GM12878 (cell line): ENCODE results near the gene NPHS1. TPM values are rescaled to one million over a fixed set of nuclear protein-coding genes. Genes with fewer than 3 reads are reported as not detected.

Source experiments
- ATAC-seq: fragments of 200-7000 bp; cut with Tn5 transposase; 3 replicates; pipeline ENCODE4 v1.9.1; 2020; ENCODE audit warnings: mild to moderate bottlenecking, moderate library complexity
- BruUV-seq: library from RNA; stranded (reverse); fragments of 400-500 nt; replicated peaks from 2 replicates; lab custom pipeline; 2021; lab: Mats Ljungman, UMichigan
- CTCF ChIA-PET: fragments of 300-600 bp; sonication (Branson Sonifier 250); formaldehyde crosslinking; extraction: SDS; loops from one replicate; lab custom pipeline; 2021; ENCODE audit warnings: inconsistent platforms; lab: Yijun Ruan, JAX
- POLR2A ChIA-PET: fragments of 350-600 bp; formaldehyde crosslinking; extraction: SDS; loops from one replicate; lab custom pipeline; 2021; ENCODE audit warnings: inconsistent platforms; lab: Charles Lee
- RAD21 ChIA-PET: fragments of 300-600 bp; sonication (Branson Sonifier 250); formaldehyde crosslinking; loops from one replicate; lab custom pipeline; 2023; ENCODE audit warnings: antibody characterized with exemption; ENCODE audit not compliant: unreplicated experiment; lab: Charles Lee
- SMC1A ChIA-PET: fragments of 300-600 bp; sonication (Branson Sonifier 250); formaldehyde crosslinking; loops from one replicate; lab custom pipeline; 2023; ENCODE audit not compliant: unreplicated experiment, uncharacterized antibody; lab: Charles Lee
- DNase-seq: peaks from one replicate; pipeline ENCODE4 v3.0.0-alpha.2; 2011; ENCODE audit warnings: low read depth, low spot score
- FAIRE-seq: peaks from 3 replicates; lab custom pipeline; 2011; peaks lifted over from hg19 to GRCh38; lab: Jason Lieb, UNC
- H2AFZ ChIP-seq: 2 replicates; pipeline ENCODE4 v1.6.0; 2011; ENCODE audit warnings: low read depth, low read length, control low read depth; ENCODE audit not compliant: control insufficient read depth
- H3K27ac ChIP-seq: 2 replicates; pipeline ENCODE4 v1.5.1; 2011; ENCODE audit warnings: control low read depth; ENCODE audit not compliant: control insufficient read depth, insufficient read depth
- H3K27me3 ChIP-seq, 2 experiments: replicated peaks in 1 of 2; 2 replicates each; pipeline versions ENCODE4 v1.6.0 to v1.6.1; 2011; ENCODE audit warnings: low read length in 1 of 2; ENCODE audit not compliant: control insufficient read depth in 2 of 2, insufficient read depth in 2 of 2
- H3K36me3 ChIP-seq, 2 experiments: 2 replicates each; pipeline ENCODE4 v1.5.1; 2011; ENCODE audit warnings: low read length in 1 of 2; ENCODE audit not compliant: control insufficient read depth in 2 of 2, insufficient read depth in 2 of 2
- H3K4me1 ChIP-seq: 2 replicates; pipeline ENCODE4 v1.6.1; 2011; ENCODE audit warnings: mild to moderate bottlenecking, low read length, moderate library complexity, mixed read lengths; ENCODE audit not compliant: control insufficient read depth, insufficient read depth
- H3K4me2 ChIP-seq: 2 replicates; pipeline ENCODE4 v1.6.0; 2011; ENCODE audit warnings: control low read depth; ENCODE audit not compliant: control insufficient read depth, insufficient read depth
- H3K4me3 ChIP-seq: fragments of 200-600 bp; sonication (generic); 2 replicates; pipeline ENCODE4 v1.5.1; 2016
- H3K79me2 ChIP-seq: 2 replicates; pipeline ENCODE4 v1.6.0; 2011; ENCODE audit warnings: low read length; ENCODE audit not compliant: control insufficient read depth, insufficient read depth
- H3K9ac ChIP-seq: 2 replicates; pipeline ENCODE4 v1.8.0; 2011; ENCODE audit warnings: low read length, control low read depth, mixed read lengths; ENCODE audit not compliant: control insufficient read depth, insufficient read depth
- H3K9me3 ChIP-seq: replicated peaks from 3 replicates; pipeline ENCODE4 v1.5.1; 2011; ENCODE audit warnings: mild to moderate bottlenecking, low read length; ENCODE audit not compliant: control insufficient read depth, insufficient read depth
- H4K20me1 ChIP-seq: 2 replicates; pipeline ENCODE4 v1.6.0; 2011; ENCODE audit not compliant: control insufficient read depth, insufficient read depth
- CREM ChIP-seq: IDR thresholded peaks from 2 replicates; pipeline ENCODE4 v1.6.1; 2014; ENCODE audit warnings: antibody characterized with exemption, low read depth
- ESRRA ChIP-seq: IDR thresholded peaks from 2 replicates; pipeline ENCODE4 v1.6.1; 2012; ENCODE audit warnings: mild to moderate bottlenecking, low read length, improper control_type of control experiment
- LARP7 ChIP-seq: fragments of 450-650 bp; IDR thresholded peaks from 2 replicates; pipeline ENCODE4 v1.6.1; 2017; ENCODE audit warnings: mild to moderate bottlenecking
- MYB ChIP-seq: fragments of 150-350 bp; IDR thresholded peaks from 2 replicates; pipeline ENCODE4 v1.6.1; 2014; ENCODE audit warnings: mild to moderate bottlenecking, low read depth, low read length, borderline replicate concordance
- NFYA ChIP-seq: IDR thresholded peaks from 2 replicates; pipeline ENCODE4 v1.6.1; 2011; ENCODE audit warnings: low read depth, mild to moderate bottlenecking, low read length, improper control_type of control experiment, borderline replicate concordance
- NR2C2 ChIP-seq: IDR thresholded peaks from 2 replicates; pipeline ENCODE4 v1.6.1; 2011; ENCODE audit warnings: borderline replicate concordance, low read depth; ENCODE audit not compliant: control insufficient read depth, insufficient read length
- POU2F2 ChIP-seq: IDR thresholded peaks from 3 replicates; pipeline ENCODE4 v1.6.1; 2011; ENCODE audit warnings: low read depth, mild to moderate bottlenecking, low read length, borderline replicate concordance
- SMAD5 ChIP-seq: IDR thresholded peaks from 2 replicates; pipeline ENCODE4 v1.6.1; 2016; ENCODE audit warnings: antibody characterized with exemption, low read depth
- TCF7 ChIP-seq: IDR thresholded peaks from 2 replicates; pipeline ENCODE4 v1.6.1; 2014; ENCODE audit warnings: antibody characterized with exemption, borderline replicate concordance
- WGBS: methylation state at CpG from one replicate; pipeline ENCODE4 v1.1.6; 2016; ENCODE audit warnings: low lambda C conversion rate; ENCODE audit not compliant: insufficient replicate concordance, insufficient coverage; ENCODE audit errors: missing lambda C conversion rate; 5-methylcytosine and 5-hydroxymethylcytosine counted together
- in situ Hi-C: fragments of 300-500 bp; cut with MboI; formaldehyde crosslinking; loops from 9 replicates; pipeline ENCODE4 v1.14.3; 2018; ENCODE audit warnings: mixed read lengths
- intact Hi-C: fragments of 100-400 bp; cut with micrococcal nuclease; formaldehyde crosslinking; loops from one replicate; pipeline ENCODE4 v1.14.2; 2022; ENCODE audit not compliant: unreplicated experiment
- polyA plus RNA-seq, 11 experiments: library from polyadenylated mRNA; depleted of rRNA in 4 of 11; unstranded in 6 of 11; stranded (reverse) in 5 of 11; fragments of >200 nt; fragmentation: Nextera tagmentation in 4 of 11; fragmentation: Illumina TruSeq in 1 of 11; extraction: Ambion mirVana in 4 of 11; extraction: Trizol in 1 of 11; gene quantifications; 1 replicate in 1 of 11; 2 replicates in 10 of 11; pipeline versions ENCODE4 v1.2.1 to v1.2.3, GENCODE V29; 2011 to 2016; ENCODE audit warnings: inconsistent platforms in 2 of 11, missing spikeins in 2 of 11, low read depth in 1 of 11
- total RNA-seq, 4 experiments: library from RNA; depleted of rRNA in 3 of 4; stranded (reverse); fragments of >200 nt in 3 of 4; fragmentation: Illumina TruSeq in 1 of 4; extraction: Trizol in 1 of 4; gene quantifications; 2 replicates each; pipeline versions ENCODE4 v1.2.1 to v1.2.3, GENCODE V29; 2013 to 2021
- TF ChIP-seq, protein P1 (sequence below): IDR thresholded peaks from 2 replicates; pipeline ENCODE4 v1.6.1; 2011; ENCODE audit warnings: mild to moderate bottlenecking, low read depth, low read length, moderate library complexity; ENCODE audit not compliant: insufficient replicate concordance
- TF ChIP-seq, protein P2 (sequence below): fragments of 450-650 bp; formaldehyde crosslinking; IDR thresholded peaks from 2 replicates; pipeline ENCODE4 v1.4.0; 2022; ENCODE audit warnings: mild to moderate bottlenecking, moderate library complexity
- TF ChIP-seq, protein P3 (sequence below): fragments of 450-650 bp; IDR thresholded peaks from 2 replicates; pipeline ENCODE4 v1.6.1; 2017; ENCODE audit warnings: low read depth, mild to moderate bottlenecking, moderate library complexity
- TF ChIP-seq, protein P4 (sequence below): IDR thresholded peaks from 2 replicates; pipeline ENCODE4 v1.6.1; 2012; ENCODE audit warnings: mild to moderate bottlenecking, low read depth, low read length

The NPHS1 gene
- total and polyA plus RNA-seq, 10 of the 15 experiments (the other 5 are each of a cell fraction or from before 2014, with no cell fraction given) = not detected

DNA sequence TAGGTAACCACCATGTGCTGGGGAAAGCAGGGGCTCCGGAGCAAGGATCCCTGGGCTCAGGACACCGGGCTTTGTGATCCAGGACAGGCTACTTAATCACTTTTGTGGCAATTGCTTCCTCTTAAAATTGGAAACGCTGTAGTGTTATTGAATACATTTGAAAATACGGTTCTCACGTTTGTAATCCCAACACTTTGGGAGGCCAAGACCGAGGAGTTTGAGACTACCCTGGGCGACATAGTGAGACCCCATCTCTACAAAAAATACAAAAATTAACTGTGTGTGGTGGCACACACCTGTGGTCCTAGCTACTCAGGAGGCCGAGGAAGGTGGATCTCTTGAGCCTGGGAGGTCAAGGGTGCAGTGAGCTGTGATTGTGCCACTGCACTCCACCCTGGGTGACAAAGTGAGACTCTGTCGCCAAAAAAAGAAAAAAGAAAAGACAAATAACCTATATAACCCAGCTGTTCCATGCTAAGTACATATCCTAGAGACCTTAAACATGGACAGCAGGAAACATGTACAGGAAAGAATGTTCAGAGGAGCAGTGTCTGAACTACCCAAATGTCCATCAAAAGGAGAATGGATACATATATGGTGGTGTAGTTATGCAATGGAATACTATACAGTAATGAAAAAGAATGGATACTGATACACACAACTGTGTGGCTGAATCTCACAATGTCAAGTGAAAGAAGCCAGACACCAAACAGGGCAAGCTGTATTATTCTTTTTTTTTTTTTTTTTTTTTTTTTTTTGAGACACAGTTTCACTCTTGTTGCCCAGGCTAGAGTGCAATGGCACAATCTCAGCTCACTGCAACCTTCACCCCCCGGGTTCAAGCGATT lies 39.0 kb downstream of the NPHS1 start:
- H3K9ac ChIP-seq = no peak overlapping the region
- ChIA-PET SMC1A (no interaction called here), POLR2A (no interaction called here), RAD21 (interaction anchor here (0.6 kb wide), 1 partner anchor 66 kb away, joined by 3 read pairs; no protein-coding TSS in a partner anchor), CTCF (interaction anchor here (1.8 kb wide), 1 partner anchor 120 kb away, joined by 7 read pairs; no protein-coding TSS in a partner anchor)
- in situ Hi-C loops (no loop called here), intact Hi-C loops (no loop called here)
- no peaks in the 10 kb centered on the region for H3K4me1 ChIP-seq
- no peak overlapping the region for H3K4me3 ChIP-seq
- no peak for DNase-seq
- no peaks in the 10 kb centered on the region for H3K9me3 ChIP-seq
- H3K27ac ChIP-seq = no peak overlapping the region
- no peak for ATAC-seq
- no peak overlapping the region for H3K4me2 ChIP-seq
- no peak overlapping the region for H2AFZ ChIP-seq
- FAIRE-seq = no peak
- 47% methylated on average over 11 of the region's 11 CpGs for WGBS
- no peaks in the 10 kb centered on the region for H3K36me3 ChIP-seq
- H3K27me3 ChIP-seq = 0 out of 4 replicates have a peak, but pooled peaks cover 0 to under 1% of the 10 kb centered on the region in 2 experiments
- no peaks in the 10 kb centered on the region for H4K20me1 ChIP-seq
- no peaks in the 10 kb centered on the region for H3K79me2 ChIP-seq
- no TSS peak for BruUV-seq
- TF ChIP-seq ESRRA = no peak
- TF ChIP-seq POU2F2 = no peak
- TF ChIP-seq NR2C2 = no peak
- TF ChIP-seq, protein P1, sequence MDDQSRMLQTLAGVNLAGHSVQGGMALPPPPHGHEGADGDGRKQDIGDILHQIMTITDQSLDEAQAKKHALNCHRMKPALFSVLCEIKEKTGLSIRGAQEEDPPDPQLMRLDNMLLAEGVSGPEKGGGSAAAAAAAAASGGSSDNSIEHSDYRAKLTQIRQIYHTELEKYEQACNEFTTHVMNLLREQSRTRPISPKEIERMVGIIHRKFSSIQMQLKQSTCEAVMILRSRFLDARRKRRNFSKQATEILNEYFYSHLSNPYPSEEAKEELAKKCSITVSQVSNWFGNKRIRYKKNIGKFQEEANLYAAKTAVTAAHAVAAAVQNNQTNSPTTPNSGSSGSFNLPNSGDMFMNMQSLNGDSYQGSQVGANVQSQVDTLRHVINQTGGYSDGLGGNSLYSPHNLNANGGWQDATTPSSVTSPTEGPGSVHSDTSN = no peak
- TF ChIP-seq, protein P2, sequence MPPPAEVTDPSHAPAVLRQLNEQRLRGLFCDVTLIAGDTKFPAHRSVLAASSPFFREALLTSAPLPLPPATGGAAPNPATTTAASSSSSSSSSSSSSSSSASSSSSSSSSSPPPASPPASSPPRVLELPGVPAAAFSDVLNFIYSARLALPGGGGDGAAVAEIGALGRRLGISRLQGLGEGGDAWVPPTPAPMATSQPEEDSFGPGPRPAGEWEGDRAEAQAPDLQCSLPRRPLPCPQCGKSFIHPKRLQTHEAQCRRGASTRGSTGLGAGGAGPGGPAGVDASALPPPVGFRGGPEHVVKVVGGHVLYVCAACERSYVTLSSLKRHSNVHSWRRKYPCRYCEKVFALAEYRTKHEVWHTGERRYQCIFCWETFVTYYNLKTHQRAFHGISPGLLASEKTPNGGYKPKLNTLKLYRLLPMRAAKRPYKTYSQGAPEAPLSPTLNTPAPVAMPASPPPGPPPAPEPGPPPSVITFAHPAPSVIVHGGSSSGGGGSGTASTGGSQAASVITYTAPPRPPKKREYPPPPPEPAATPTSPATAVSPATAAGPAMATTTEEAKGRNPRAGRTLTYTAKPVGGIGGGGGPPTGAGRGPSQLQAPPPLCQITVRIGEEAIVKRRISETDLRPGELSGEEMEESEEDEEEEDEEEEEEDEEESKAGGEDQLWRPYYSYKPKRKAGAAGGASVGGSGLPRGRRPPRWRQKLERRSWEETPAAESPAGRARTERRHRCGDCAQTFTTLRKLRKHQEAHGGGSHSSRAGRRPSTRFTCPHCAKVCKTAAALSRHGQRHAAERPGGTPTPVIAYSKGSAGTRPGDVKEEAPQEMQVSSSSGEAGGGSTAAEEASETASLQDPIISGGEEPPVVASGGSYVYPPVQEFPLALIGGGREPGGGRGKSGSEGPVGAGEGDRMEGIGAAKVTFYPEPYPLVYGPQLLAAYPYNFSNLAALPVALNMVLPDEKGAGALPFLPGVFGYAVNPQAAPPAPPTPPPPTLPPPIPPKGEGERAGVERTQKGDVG (CRISPR knock-in tag) = no peak
- TF ChIP-seq LARP7 = no peak
- TF ChIP-seq, protein P3, sequence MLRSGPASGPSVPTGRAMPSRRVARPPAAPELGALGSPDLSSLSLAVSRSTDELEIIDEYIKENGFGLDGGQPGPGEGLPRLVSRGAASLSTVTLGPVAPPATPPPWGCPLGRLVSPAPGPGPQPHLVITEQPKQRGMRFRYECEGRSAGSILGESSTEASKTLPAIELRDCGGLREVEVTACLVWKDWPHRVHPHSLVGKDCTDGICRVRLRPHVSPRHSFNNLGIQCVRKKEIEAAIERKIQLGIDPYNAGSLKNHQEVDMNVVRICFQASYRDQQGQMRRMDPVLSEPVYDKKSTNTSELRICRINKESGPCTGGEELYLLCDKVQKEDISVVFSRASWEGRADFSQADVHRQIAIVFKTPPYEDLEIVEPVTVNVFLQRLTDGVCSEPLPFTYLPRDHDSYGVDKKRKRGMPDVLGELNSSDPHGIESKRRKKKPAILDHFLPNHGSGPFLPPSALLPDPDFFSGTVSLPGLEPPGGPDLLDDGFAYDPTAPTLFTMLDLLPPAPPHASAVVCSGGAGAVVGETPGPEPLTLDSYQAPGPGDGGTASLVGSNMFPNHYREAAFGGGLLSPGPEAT = no peak
- no peak for TF ChIP-seq NFYA
- TF ChIP-seq TCF7 = no peak
- TF ChIP-seq, protein P4, sequence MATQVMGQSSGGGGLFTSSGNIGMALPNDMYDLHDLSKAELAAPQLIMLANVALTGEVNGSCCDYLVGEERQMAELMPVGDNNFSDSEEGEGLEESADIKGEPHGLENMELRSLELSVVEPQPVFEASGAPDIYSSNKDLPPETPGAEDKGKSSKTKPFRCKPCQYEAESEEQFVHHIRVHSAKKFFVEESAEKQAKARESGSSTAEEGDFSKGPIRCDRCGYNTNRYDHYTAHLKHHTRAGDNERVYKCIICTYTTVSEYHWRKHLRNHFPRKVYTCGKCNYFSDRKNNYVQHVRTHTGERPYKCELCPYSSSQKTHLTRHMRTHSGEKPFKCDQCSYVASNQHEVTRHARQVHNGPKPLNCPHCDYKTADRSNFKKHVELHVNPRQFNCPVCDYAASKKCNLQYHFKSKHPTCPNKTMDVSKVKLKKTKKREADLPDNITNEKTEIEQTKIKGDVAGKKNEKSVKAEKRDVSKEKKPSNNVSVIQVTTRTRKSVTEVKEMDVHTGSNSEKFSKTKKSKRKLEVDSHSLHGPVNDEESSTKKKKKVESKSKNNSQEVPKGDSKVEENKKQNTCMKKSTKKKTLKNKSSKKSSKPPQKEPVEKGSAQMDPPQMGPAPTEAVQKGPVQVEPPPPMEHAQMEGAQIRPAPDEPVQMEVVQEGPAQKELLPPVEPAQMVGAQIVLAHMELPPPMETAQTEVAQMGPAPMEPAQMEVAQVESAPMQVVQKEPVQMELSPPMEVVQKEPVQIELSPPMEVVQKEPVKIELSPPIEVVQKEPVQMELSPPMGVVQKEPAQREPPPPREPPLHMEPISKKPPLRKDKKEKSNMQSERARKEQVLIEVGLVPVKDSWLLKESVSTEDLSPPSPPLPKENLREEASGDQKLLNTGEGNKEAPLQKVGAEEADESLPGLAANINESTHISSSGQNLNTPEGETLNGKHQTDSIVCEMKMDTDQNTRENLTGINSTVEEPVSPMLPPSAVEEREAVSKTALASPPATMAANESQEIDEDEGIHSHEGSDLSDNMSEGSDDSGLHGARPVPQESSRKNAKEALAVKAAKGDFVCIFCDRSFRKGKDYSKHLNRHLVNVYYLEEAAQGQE = no peak
- TF ChIP-seq MYB = no peak
- TF ChIP-seq SMAD5 = no peak
- no peak for TF ChIP-seq CREM
